ENCODE data around the gene RAD51C. TPM values are rescaled to one million over a fixed set of nuclear protein-coding genes. Genes with fewer than 3 reads are reported as not detected.
"Not testable (repeated sequence)": the region's sequence is repeated elsewhere in the genome, so short reads cannot be mapped to it uniquely, and the experiment has no call there.

The RAD51C gene
- total RNA-seq, 4 donors from 2014 or later, result 7.9 to 18.4 (median 15.0) TPM

- WGBS, 2 donors, result 45 to 60% methylated on average over 12 of the region's 12 CpGs
- H3K4me3 ChIP-seq (ENCODE audit: low read depth, poor library complexity, severe bottlenecking), result no peak overlapping the region
- intact Hi-C loops (cut with DNase I; ENCODE audit: low total_unique reads), result no loop called here
- no peak for TF ChIP-seq CTCF (IDR thresholded peaks at IDR 0.05)
- no peak for DNase-seq (ENCODE audit: low spot score in 2 of 2)
Observed at GRCh38 chr17:58679263-58680037, 13.0 kb upstream of the RAD51C start.

- no peak for DNase-seq (ENCODE audit: low spot score in 2 of 2)
- intact Hi-C loops (cut with DNase I; ENCODE audit: low total_unique reads), result no loop called here
- 65 to 76% methylated on average over 6 of the region's 6 CpGs for whole genome bisulfite sequencing, 2 donors
- TF ChIP-seq POLR2A (IDR thresholded peaks at IDR 0.05) (no peak), CTCF (IDR thresholded peaks at IDR 0.05) (no peak)
- H3K4me3 ChIP-seq (ENCODE audit: low read depth, poor library complexity, severe bottlenecking), result no peak overlapping the region
Observed at GRCh38 chr17:58680038-58680369, 12.4 kb upstream of the RAD51C start.

GRCh38 chr17:58684003-58684402 is 8.4 kb upstream of the RAD51C start:
- no peak overlapping the region for H3K4me3 ChIP-seq (ENCODE audit: low read depth, poor library complexity, severe bottlenecking)
- 81 to 85% methylated on average over 10 of the region's 10 CpGs for WGBS, 2 donors
- TF ChIP-seq POLR2A (IDR thresholded peaks at IDR 0.05) (no peak), CTCF (IDR thresholded peaks at IDR 0.05) (no peak)
- intact Hi-C loops (cut with DNase I; ENCODE audit: low total_unique reads), result no loop called here
- DNase-seq (ENCODE audit: low spot score in 2 of 2), result no peak

GRCh38 chr17:58684462-58684861 is 7.9 kb upstream of the RAD51C start:
- intact Hi-C loops (cut with DNase I; ENCODE audit: low total_unique reads); H3K4me3 ChIP-seq (ENCODE audit: low read depth, poor library complexity, severe bottlenecking); DNase-seq (ENCODE audit: low spot score in 2 of 2): not testable (repeated sequence)
- 88% methylated on average over 6 of the region's 6 CpGs for WGBS, 2 donors

- 64 to 73% methylated on average over 4 of the region's 4 CpGs for WGBS, 2 donors
- intact Hi-C loops (cut with DNase I; ENCODE audit: low total_unique reads), result no loop called here
- no peak for TF ChIP-seq CTCF (IDR thresholded peaks at IDR 0.05)
- no peak for DNase-seq (ENCODE audit: low spot score in 2 of 2)
- no peak overlapping the region for H3K4me3 ChIP-seq (ENCODE audit: low read depth, poor library complexity, severe bottlenecking)
Observed at GRCh38 chr17:58686980-58687379, 5.4 kb upstream of the RAD51C start.

- no peak for DNase-seq (ENCODE audit: low spot score in 2 of 2)
- intact Hi-C loops (cut with DNase I; ENCODE audit: low total_unique reads), result no loop called here
- no peak for TF ChIP-seq CTCF (IDR thresholded peaks at IDR 0.05)
- no peak for TF ChIP-seq POLR2A (IDR thresholded peaks at IDR 0.05)
- no peak overlapping the region for H3K4me3 ChIP-seq (ENCODE audit: low read depth, poor library complexity, severe bottlenecking)
- WGBS, 2 donors, result 87 to 100% methylated on average over 2 of the region's 2 CpGs
Observed at GRCh38 chr17:58688521-58688920, 3.9 kb upstream of the RAD51C start.

GRCh38 chr17:58690033-58690432 is 2.4 kb upstream of the RAD51C start:
- H3K4me3 ChIP-seq (ENCODE audit: low read depth, poor library complexity, severe bottlenecking); intact Hi-C loops (cut with DNase I; ENCODE audit: low total_unique reads); DNase-seq (ENCODE audit: low spot score in 2 of 2): not testable (repeated sequence)
- WGBS, 2 donors, result 95 to 98% methylated on average over 7 of the region's 7 CpGs

All from lower leg skin (tissue), 4 donors.